ENCODE results near the gene DIO1.

Gene DIO1

DNA sequence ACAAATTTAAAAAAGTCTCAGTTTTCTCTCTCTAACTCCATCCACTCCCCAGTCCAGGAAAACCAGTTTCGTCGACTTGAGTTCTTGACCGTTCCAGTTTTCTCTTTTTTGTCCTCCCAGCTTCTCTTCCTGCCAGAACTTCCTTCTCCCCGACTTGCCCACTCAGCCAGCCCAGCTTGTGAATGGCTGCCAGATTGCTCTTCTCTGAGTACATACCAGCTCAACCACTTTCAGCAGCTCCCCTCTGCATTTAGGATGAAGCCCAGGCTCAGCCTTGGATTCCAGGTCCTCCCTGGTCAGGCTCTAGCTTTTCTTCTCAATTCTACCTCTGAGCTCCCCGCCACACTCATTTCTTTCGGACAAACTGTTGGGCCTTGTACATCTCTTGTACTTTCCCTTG lies 1.4 kb downstream of the DIO1 start:
- no peak for ATAC-seq

DNA sequence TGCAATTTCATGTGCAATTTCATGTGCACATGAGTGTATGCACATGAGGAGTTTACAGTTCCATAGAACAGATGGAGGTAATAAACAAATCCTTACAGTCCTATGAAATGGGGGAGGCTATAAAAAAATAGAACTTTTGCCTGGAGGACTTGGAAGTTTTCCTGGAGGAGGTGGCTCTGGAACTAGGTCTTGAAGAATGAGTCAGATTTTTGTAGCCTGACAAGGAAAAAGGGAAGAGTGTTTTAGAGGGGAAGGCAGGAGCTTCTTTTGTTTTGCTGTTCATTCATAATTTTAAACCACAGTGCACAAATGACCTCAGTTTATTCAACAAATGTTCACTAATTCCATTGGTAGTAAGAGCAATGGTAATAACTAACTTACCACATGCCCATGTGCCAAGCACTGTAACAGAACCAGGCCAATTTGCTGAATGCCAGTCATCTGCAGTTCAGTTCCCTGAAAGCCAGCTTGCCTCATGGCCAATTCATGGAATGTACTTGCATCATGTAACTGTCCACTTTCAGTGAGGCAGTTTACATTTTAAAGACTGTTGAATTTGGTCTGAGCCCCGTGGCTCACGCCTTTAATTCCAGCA lies 2.7 kb downstream of the DIO1 start:
- ATAC-seq, result no peak

DNA sequence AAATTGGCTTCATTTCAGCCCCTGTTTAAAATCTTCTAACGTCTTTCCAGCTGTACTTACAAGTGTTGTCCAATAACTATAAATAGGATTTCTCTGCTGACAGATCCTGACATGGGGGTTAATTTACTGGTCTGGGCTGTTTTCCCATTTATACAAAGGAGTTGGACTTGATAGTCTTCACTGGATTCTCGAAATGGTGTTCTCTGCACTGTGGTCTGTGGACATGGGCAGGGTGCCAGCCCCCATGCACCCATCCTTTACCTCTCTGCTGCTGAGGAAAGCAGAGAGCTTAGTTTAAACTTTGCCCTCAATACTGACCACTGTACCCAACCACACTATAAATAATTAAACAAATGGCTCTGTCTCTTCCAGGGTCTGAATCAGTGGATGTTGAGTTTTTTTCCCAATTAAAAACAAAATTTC lies 5.2 kb downstream of the DIO1 start:
- no peak for ATAC-seq

DNA sequence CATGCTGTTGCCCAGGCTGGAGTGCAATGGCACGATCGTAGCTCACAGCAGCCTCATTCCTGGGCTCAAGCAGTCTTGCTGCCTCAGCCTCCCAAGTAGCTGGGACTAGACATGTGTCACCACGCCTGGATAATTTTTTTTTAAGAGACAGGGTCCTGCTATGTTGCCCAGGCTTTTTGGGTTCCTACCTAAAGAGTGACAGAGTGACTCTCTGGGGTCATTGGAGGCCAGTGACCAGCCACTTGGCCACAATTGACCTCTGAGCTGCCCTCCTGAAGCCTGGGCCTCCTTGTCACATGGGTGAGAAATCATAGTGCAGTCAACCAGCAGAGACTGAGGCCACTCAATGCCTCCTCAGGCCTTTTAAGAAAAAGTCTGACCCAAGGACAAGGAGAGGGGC lies 5.7 kb downstream of the DIO1 start:
- ATAC-seq, result no peak

DNA sequence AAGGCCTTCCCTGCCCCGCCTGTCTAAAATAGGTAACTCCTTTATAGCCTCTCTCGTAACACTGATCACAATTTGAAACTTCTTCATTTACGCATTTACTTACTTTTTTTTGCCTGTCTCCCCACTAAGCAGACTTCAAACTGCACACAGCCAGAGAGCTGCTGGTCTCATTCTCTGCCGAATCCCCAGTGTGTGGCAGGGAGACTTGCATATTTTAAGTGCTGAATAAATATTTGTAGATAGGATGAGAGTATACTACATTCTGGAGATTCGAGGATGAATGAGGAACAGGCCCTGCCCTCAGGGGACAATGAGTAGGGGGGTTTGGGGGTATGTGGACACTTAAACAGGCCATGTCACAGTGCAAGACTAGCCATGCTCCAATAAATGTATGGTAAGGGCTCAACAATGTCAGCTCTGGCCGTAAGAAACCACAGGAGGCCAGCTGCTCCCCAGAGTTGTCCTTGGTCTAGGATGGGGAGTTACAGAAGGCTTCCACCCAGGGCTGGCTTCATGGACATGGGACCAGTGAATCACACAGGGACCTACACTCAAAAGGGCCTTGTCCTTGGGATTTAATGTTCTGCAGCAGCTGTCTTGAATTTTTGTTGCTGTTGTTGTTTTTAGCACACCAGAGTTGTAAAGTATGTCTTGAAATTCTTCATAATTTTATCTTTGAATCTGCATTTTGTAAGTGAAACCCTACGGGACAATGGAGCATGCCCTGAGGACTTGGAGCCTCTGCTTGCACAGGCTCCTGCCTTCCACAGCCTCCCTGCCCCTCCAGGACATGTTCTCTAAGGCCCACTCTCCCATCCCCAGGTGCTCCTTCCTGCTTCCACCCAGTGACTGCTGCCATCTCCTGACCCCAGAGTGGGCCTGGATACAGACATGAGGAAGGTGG lies 8.5 kb downstream of the DIO1 start:
- no peak for ATAC-seq

DNA sequence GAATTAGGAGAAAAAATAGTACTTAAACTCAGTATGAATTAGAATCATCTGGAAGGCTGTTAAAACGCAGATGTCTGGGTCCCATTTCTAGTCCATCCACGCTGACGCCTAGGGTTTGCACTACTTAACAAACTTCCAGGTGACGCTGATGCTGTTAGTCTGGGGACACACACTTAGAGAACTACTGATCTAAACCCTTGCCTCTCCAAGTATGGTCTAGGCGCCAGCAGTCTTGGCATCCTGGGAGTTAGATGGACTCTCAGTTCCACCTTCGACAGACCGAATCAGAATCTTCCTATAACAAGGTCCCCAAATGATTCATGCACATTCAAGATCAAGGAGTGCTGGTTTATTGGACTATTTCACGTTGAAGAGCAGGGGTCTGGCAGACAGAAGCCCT lies 11.5 kb downstream of the DIO1 start:
- no peak for ATAC-seq

DNA sequence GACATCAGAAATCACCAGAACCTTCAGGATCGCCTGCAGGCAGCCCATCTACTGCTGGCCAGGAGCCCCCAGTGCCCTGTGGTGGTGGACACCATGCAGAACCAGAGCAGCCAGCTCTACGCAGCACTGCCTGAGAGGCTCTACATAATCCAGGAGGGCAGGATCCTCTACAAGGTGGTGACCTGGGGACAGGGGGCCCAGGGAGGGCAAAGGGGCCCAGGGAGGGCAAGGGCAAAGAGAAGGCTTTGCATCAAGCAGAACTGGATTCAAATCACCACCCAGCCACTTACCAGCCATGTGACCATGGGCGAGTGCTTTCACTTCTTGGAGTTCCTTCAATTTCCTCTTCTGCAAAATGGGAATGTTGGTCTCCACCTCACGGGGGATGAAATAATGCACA lies 12.1 kb downstream of the DIO1 start:
- no peak for ATAC-seq

DNA sequence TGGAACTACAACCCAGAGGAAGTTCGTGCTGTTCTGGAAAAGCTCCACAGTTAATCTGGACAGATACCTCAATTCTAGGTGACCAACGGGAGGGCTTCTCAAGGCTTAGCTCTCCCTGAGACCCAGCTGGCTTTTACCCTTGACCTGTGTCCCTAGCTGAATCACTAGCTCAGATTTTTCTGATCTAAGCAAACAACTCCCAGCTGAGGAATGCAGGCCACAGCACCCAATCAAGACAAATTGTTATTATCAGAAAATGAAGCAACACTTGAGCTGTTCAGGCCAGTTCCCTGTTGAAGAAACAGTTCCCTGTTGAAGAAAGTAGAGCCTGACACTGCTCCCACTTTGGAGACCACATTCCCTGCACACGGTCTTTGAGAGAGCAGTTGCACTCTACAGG lies 16.0 kb downstream of the DIO1 start:
- no peak for ATAC-seq

DNA sequence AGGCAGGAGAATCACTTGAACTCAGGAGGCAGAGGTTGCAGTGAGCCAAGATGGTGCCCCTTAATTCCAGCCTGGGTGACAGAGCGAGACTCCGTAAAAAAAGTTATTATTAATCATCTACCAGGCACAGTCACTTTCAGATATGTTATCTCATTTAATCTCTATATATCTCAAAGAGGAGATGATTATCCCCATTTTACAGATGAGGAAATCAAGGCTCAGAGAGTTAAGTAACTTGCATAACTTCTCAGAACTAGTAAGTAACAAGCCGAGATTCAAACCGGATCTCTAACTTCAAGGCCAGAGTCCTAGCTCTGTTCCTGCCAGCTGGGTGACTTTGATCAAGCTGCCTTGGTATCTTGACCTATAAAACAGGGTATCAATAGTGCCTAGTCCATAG lies 17.5 kb downstream of the DIO1 start:
- no peak for ATAC-seq

DNA sequence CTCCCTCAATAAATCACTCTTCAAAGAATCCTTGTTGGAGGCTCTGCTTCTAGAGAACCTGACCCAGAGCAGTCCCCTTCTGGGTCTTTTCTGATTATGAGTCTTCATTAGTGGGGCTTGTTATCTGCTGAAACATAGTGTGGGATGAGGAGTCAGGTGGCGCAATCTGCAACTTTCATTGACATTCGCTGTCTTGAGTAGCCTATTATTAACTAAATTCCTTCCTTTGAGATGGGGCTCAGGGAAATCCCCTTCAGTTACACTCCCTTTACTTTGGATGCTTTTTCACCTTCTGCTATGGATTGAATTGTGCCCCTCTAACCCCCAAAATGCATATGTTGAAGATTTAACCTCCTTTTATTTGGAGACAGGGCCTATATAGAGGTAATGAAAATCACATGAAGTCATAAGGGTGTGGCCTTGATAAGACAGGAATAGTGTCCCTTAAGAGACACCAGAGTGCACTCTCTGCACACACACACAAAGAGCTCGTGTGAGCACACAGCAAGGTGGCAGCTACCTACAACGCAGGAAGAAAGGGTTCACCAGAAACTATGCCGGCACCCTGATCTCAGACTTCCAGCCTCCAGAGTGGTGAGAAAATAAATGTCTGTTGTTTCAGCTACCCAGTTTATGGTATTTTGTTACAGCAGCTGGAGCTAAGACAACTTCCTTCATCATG lies 19.5 kb downstream of the DIO1 start:
- ATAC-seq, result no peak

DNA sequence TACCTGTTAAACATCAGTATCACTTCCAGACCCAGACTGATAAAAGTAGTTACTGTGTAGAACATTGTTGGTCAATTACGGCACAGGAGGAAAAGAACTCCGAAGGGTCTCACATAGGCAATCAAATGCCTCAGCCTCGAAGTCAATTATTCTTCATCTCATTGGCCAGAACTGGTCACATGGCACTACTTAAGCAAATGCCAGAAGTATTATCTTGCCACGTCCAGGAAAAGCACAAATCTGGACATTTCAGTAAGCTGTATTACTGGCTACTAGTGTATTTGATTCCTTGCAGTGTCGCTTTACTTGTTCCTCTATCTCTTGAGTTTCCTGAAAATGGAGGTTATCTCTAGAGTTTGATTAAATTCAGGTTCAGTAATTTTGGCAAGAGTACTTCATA lies 24.4 kb downstream of the DIO1 start:
- ATAC-seq, result no peak

DNA sequence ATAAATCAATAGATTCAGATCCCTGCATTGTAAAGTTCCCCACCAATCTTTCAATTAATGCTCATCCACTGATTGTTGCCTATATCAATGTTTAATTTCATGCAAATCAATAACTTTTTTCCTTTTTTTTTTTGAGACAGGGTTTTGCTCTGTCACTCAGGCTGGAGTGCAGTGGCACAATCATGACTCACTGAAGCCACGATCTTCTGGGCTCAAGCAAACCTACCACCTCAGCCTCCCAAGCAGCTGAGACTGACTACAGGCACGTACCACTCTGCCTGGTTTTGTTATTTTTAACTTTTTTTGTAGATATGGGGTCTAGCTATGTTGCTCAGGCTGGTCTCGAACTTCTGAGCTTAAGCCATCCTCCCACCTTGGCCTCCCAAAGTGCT lies 25.7 kb downstream of the DIO1 start:
- peak; percentile 55 to 77 for ATAC-seq

DNA sequence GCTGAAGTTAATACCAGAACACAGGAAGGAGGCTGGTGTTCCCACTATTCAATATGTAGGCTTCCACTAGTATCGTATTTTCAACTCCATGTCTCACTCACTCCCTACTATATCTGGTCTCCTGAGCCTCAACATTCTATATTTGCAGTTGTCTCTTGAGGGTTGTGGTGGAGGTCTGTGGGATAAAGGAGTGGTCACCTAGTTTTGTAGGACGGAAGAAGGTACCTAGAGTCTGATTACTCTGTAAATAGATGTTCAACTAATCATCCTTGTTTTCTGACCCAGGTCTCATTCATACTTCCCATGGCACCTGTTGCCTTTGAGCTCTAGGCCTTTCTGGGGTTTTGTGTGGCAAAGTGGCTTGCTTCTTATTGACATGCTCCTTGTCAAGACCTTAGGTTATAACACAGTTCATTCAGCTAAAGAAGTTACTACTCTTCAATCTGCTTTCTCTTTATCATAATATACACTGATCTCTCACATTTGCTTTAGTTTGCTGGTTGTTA lies 33.4 kb downstream of the DIO1 start:
- ATAC-seq, result no peak

DNA sequence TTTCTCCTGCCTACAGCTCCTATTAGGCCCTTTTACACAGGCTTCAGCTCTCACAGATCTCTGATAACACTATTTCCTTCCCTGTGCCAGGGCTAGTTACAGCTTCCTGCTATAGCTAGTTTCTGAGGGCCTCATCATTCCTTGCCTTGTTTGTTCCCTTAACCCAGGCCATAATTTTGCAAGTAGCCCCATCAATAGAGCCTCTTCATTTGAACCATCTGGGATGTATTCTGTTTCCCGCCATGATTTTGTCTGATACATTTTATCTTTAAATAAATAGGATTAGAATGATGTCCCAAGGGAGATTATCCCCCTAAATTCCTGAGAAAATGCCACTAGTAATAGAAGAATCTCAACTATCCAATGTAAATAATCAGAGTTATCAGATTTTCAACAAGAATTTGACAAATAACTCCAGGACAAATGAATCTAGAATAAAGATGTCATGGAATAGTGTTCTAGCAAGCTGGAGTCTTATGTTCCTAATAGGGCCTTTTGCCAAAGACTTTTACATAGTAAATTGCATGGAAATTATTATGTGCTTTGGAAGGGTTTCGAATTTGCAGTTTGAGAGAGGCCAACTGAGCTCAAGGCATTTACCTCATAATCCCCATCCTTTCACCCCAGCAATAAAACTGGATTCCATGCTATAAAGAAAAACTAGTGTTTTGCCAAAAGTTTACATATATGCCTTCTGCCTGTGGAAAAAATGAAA lies 35.4 kb downstream of the DIO1 start:
- ATAC-seq, result no peak

DNA sequence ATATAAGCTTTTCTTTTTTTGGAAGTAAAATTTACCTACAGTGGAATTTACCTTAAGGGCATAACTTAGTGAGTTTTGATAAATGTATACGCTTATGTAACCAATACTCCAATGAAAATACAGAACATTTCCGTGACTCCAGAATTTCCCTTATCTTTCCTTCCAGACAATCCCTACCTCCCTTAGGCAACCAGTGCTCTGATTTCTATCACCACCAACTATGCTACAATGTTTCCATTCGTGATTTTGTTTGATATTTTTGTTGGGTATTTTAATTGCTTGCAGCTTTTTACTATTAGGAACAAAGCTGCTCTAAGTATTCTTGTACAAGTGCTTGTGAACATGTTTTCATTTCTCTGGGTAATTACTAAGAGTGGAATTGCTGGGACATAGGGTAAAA lies 36.9 kb downstream of the DIO1 start:
- no peak for ATAC-seq

DNA sequence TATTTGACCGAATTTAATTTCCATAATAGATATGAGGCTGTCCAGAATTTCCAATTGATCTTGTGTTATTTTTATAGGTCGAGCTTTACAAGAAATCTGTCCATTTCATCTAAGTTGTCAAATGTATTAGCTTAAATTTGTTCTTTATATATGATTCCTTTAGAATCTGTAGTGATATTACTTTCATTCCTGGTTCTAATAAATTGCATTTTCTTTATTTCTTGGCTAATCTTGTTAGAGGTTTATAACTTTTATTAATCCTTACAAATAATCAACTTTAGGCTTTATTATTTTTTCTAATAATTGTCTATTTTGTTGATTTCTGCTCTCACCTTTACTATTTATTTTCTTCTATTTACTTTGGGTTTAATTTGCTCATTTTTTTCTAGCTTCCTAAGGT lies 37.5 kb downstream of the DIO1 start:
- no peak for ATAC-seq

DNA sequence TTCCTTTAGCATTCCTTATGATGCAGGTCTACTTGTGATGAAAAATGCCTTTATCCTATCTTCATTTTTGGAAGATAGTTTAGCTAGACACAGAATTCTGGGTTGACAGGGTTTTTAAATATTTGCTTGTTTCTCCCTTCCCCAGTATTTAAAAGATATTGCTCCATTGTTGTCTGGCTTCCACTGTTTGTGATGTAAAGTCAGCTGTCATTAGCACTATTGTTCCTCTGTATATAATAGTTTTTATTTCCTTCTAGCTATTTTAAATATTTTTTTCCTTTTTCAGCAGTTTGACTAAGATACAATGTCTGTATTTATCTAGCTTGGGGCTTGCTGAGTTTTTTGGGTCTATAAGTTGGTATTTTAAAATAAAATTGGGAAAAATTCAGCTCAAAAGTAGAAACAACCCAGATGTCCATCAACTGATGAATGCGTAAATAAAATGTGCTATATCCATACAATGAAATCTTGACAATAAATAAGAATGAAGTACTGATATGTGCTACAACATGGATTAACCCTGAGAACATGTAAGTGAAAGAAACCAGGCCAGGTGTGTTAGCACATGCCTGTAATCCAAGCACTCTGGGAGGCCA lies 40.3 kb downstream of the DIO1 start:
- no peak for ATAC-seq

DNA sequence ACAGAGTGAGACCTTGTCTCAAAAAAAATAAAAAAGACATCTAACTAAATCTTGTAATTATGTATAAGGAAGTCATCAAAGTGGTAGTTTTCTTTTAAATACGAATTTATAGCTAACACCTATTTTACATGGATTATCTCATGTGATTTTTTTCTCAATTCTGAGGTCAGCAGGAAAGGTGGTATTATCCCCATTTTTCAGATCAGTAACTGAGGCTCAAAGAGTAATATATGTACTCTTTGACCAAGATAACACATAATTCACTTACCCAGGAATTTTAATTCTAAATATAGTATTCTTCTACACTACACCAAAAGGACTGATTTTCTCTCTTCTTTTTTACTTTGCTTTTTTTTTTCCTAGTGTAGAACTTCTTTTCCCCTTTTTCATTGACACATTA lies 42.4 kb downstream of the DIO1 start:
- no peak for ATAC-seq

DNA sequence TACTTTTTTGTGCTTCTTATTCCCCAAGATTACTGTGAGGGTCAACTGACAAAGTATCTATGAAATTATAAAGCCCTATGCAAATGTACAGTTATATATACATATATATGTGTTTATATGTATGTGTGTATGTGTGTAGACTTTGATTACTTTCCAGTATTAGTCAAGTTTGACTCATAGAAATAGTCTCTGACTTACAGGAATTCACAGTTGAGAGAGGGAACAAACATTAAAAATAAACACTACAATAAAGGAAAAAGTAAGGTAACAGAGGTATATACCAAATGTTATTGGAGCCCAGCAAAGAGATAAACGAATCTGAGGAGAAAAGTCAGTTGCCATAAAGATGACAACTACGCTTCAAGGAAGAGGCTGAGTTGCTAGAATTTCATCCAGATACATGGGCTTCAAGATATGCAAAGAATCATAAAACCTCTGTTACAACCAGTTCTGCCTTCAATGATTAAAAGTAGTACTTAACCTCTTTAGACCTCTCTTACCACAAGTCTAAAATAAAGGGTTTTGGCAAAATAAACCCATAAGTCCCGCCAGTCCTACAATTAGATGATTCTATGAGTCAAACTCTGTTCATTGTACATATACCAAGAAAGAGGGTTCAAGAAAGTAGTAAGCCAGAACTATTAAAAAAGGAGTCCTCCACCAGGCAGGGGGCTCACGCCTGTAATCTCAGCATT lies 44.3 kb downstream of the DIO1 start:
- ATAC-seq, result no peak

DNA sequence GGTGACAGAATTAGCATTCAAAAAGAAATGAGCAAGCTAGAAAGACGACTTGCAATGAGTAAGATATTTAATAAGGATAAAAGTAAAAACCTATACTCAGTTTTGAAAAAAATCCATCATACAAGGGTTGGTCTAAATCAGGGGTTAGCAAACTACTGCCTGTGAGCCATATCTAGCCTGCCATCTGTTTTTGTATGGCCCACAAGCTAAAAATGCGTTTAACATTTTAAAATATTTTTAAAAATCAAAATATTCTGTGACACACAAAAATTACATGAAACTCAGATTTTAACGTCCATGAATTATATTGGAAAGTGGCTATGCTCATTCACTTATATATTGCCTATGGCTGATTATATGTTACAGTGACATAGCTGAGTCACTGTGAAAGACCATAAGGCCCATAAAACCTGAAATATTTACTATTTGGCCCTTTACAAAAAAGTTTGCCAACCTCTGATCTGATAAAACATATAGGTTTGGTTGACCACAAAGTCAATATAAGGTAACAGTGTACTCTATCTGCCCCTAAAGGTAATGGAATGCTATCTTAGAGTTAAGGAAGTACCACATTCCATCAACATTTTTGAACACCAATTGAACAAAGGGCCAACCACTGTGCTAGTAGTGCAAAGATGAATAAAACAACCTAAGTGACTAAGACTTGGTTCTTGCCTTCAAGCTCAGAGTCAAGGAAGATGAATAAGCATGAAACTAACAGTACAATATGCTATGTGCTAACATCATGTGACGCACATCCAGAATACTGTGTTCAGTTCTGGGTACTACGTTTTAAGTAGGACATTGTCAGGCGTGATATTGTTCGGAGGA lies 48.4 kb downstream of the DIO1 start:
- peak; percentile 10 to 30 for ATAC-seq

DNA sequence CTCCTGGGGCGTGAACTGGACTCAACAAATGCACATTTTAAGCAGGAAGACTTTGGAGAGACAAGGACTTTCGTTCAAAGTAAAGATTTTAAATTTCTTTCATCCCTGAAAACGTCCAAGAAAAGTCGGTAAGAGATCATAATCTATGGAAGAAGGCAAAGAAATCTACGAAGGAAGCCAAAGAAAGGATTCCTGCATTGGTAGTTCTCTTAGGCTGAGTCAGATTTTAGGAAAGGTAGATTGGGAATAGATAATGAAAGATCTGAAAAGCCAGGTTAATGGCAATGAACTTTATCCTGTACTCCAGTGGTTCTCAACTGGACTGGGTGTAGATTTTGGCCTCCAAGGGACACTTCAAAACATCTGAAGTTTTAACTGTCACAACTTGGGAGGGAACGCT lies 49.1 kb downstream of the DIO1 start:
- ATAC-seq, result no peak
